Measurements from ENCODE around the gene MPL. TPM values are rescaled to one million over a fixed set of nuclear protein-coding genes. Genes with fewer than 3 reads are reported as not detected.

The MPL gene
- total RNA-seq, 1 donor from 2014 or later, result not detected

- no peak overlapping the region for H3K27ac ChIP-seq
These were observed 16.9 kb downstream of the MPL start for GRCh38 chr1:43354471-43354870.

GRCh38 chr1:43354936-43355335, 17.3 kb downstream of the MPL start:
- Histone ChIP-seq H3K4me3 (no peak overlapping the region), H3K4me1 (peaks cover 17% of the 10 kb centered on the region), H3K9me3 (no peaks in the 10 kb centered on the region), H3K27ac (no peak overlapping the region), H3K36me3 (no peaks in the 10 kb centered on the region), H3K27me3 (no peaks in the 10 kb centered on the region)
- intact Hi-C loops (cut with DNase I), result no loop called here
- no peak for DNase-seq (ENCODE audit: extremely low spot score in 2 of 2)
- TF ChIP-seq POLR2A (IDR thresholded peaks at IDR 0.05) (no peak), POLR2AphosphoS5 (IDR thresholded peaks at IDR 0.05; ENCODE audit: insufficient read depth in 1 of 2, low read depth in 1 of 2) (no peak), CTCF (IDR thresholded peaks at IDR 0.05) (no peak)

More at GRCh38 chr1:43354471-43354870, 16.9 kb downstream of the MPL start:
- H3K9me3 ChIP-seq, result no peaks in the 10 kb centered on the region
- no peak for DNase-seq (ENCODE audit: extremely low spot score in 2 of 2)
- H3K36me3 ChIP-seq, result no peaks in the 10 kb centered on the region
- no peaks in the 10 kb centered on the region for H3K27me3 ChIP-seq
- no peak for TF ChIP-seq CTCF (IDR thresholded peaks at IDR 0.05)
- no peak for TF ChIP-seq POLR2AphosphoS5 (IDR thresholded peaks at IDR 0.05; ENCODE audit: insufficient read depth in 1 of 2, low read depth in 1 of 2)
- no peak for TF ChIP-seq POLR2A (IDR thresholded peaks at IDR 0.05)
- intact Hi-C loops (cut with DNase I), result no loop called here
- H3K4me3 ChIP-seq, result no peak overlapping the region
- peaks cover 21% of the 10 kb centered on the region for H3K4me1 ChIP-seq

- no peaks in the 10 kb centered on the region for H3K9me3 ChIP-seq
- peaks cover 0 to 5% of the 10 kb centered on the region in 2 donors for H3K36me3 ChIP-seq
- H3K27me3 ChIP-seq, result no peaks in the 10 kb centered on the region
- H3K27ac ChIP-seq, result no peak overlapping the region
- H3K4me3 ChIP-seq, result no peak overlapping the region
- TF ChIP-seq POLR2AphosphoS5 (IDR thresholded peaks at IDR 0.05; ENCODE audit: insufficient read depth in 1 of 2, low read depth in 1 of 2) (no peak), POLR2A (IDR thresholded peaks at IDR 0.05) (no peak)
- DNase-seq (ENCODE audit: extremely low spot score in 2 of 2), result no peak
- intact Hi-C loops (cut with DNase I), result no loop called here
- H3K4me1 ChIP-seq, result peaks cover 17% of the 10 kb centered on the region
These were observed 19.6 kb downstream of the MPL start for GRCh38 chr1:43357251-43357650.

GRCh38 chr1:43358121-43358745, 20.6 kb downstream of the MPL start:
- Histone ChIP-seq H3K27me3 (no peaks in the 10 kb centered on the region), H3K9me3 (no peaks in the 10 kb centered on the region), H3K36me3 (peaks cover 0 to 15% of the 10 kb centered on the region in 2 donors), H3K4me3 (peak overlapping the region; percentile 58 to 72), H3K4me1 (peaks cover 17% of the 10 kb centered on the region), H3K27ac (peak overlapping the region; percentile 94)
- TF ChIP-seq POLR2A (IDR thresholded peaks at IDR 0.05) (peak in 1 of 2 donors; percentile 6), CTCF (IDR thresholded peaks at IDR 0.05) (no peak), POLR2AphosphoS5 (IDR thresholded peaks at IDR 0.05; ENCODE audit: insufficient read depth in 1 of 2, low read depth in 1 of 2) (peak in 1 of 2 donors; percentile 82)
- DNase-seq (ENCODE audit: extremely low spot score in 2 of 2), result no peak
- intact Hi-C loops (cut with DNase I), result no loop called here

- peaks cover 17% of the 10 kb centered on the region for H3K4me1 ChIP-seq
- peak; percentile 70 to 92 for TF ChIP-seq POLR2AphosphoS5 (IDR thresholded peaks at IDR 0.05; ENCODE audit: insufficient read depth in 1 of 2, low read depth in 1 of 2)
- no peak for TF ChIP-seq CTCF (IDR thresholded peaks at IDR 0.05)
- H3K4me3 ChIP-seq, result peak within 1 kb of the TSS; percentile 58 to 72
- DNase-seq (ENCODE audit: extremely low spot score in 2 of 2), result peak; percentile 97 to 98
- intact Hi-C loops (cut with DNase I), result no loop called here
- H3K27me3 ChIP-seq, result no peaks in the 10 kb centered on the region
- H3K9me3 ChIP-seq, result no peaks in the 10 kb centered on the region
- H3K27ac ChIP-seq, result peak within 1 kb of the TSS; percentile 94
- H3K36me3 ChIP-seq, result peaks cover 0 to 22% of the 10 kb centered on the region in 2 donors
These were observed 21.4 kb downstream of the MPL start, which contains the start of gene CDC20 for GRCh38 chr1:43358746-43359693. TSS of gene CDC20 (plus strand) at chr1:43358981. CDS start at chr1:43359216, 235 bp downstream.

Measured in vagina (tissue), 2 donors.